HUDEP-2 (cell line): ENCODE results near the gene GALNT4.

Experiments used
- DNase-seq, 76 experiments: peaks; one replicate each; lab custom pipeline; 2025; ENCODE audit not compliant: unreplicated experiment in 76 of 76; lab: John Stamatoyannopoulos, UW

Gene GALNT4

GRCh38 chr12:89538897-89539296 lies 14.3 kb upstream of the GALNT4 start:
- no peak for DNase-seq

GRCh38 chr12:89537389-89537788 lies 12.8 kb upstream of the GALNT4 start:
- no peak for DNase-seq

DNA sequence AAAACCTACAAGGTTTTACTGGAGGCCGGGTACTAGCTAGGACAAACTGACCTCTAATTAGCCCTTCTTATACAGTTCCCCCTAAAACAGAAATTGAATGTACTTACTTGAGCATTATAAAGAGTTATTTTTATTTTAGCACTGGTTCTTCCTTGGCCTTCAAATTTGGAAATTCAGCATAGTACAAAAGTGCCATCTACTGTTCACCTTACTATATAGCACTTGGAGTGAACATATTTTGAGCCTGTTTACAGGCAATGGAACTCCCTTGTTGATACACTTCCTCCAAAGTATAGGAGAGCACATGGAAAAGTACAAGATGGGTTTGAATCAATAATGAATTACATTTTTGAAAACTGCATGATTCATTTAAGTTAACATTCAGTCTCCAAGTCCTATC lies 5.1 kb upstream of the GALNT4 start:
- peak in 22 of 76 experiments; percentile 8 to 57 (median 34) for DNase-seq

GRCh38 chr12:89528434-89528833 lies 3.8 kb upstream of the GALNT4 start:
- DNase-seq, result no peak

DNA sequence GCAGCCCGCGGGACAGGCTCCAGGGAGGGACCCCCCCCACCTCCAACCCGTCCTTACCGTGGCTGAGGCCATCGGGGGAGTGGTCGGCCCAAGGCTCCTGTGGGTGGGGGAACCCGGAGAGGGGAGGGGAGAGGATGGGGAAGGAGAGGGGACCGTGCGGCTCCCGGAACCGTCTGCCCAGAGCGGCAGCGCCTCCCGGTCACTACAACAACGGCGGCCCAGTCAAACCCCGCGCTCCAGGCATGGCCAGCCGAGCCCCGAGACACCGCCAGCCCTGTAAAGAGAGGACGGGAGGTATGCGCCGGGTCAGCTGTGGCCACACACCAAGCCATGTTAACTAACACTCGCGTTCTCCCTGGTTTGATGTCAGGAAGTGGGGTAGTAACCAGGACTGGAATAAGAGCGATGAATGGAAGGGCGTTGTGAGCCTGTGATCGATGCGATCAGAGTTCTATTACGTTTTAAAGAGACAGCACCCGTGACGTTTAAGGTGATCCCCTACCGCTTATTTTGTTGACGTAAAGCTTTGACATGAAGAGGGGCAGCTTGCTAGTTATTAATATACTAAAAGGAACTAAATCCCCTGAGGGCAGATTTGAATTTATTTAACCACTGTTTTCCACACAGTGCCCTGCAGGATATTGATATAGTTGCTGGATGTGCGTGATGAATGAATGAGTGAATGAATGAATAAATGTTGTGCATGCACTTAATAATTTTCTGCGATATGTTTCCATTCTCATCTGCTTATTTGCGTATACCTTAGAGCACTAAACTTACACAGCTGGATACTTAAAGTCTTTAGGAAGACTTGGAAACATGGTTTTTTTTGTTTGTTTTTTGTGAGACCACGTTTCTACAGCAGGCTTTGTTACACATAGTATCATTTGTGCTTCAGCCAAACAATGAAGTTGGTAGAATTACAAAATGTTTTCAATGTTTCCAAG lies 1.5 kb upstream of the GALNT4 start, which contains the start of gene POC1B:
Gene POC1B, minus strand, starts transcription at position 224 of the 947 bp plus-strand sequence. Its CDS starts 152 bp downstream, at position 72.
- DNase-seq, result peak in 71 of 76 experiments; percentile 10 to 87 (median 62)

DNA sequence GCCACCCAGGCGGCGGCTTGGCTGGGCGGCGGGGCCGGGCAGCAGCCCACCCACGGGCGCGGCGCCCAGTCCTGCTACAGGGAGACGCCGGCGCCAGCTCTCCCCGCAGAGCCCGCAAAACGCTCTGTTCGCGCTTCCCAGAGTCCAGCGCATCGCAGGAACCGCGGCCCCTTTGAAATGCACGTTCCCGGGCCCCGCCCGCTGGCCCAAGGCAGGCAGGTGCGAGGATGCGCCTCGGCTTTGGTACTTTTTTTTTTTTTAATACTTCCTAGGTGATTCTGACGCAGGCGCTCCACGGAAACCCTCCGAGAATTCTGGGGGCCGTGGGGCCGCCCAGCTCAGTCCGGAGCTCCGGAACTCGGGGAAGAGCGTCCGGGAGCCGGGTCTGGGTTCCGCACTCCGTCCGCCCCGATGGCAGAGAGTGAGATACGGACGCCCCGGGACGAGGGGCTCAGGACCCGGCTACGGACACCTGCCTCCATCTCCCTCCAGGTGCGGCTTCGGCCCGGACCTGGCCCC lies 768 bp upstream of the GALNT4 start:
- DNase-seq, result peak in 16 of 76 experiments; percentile 7 to 45 (median 25)

DNA sequence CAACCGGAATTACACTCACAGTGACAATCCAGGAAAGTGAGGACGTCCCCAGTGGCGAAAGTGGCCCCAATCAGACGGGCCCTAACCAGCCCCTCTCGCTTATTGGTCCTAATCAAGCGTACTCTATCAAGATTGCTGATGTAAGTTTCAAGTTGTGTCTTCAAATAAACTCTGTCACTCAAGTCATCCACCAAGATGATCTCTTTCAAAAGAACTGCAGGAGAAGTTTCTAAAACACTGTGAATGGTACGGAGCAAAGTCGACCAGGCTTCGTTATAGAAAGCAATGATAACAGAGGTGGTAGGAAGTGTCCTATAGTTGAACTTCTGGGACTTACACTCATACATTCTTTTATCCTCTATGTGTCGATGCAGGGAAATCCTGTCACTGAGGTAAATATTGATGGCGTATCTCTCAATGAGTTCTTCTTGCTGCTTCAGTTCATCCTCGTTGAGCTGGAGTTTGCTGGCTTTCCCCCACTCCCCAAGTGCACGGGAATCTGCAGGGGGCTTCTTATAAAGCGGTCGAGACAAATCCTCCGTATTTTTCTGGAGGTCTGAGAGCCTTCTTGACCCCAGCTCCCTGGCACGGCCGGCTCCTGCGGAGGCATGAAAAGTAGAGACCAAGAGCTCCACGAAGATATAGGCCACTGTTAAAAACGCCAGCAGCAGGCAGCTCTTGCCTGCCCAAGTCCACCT lies 604 bp downstream of the GALNT4 start:
- DNase-seq, result no peak

DNA sequence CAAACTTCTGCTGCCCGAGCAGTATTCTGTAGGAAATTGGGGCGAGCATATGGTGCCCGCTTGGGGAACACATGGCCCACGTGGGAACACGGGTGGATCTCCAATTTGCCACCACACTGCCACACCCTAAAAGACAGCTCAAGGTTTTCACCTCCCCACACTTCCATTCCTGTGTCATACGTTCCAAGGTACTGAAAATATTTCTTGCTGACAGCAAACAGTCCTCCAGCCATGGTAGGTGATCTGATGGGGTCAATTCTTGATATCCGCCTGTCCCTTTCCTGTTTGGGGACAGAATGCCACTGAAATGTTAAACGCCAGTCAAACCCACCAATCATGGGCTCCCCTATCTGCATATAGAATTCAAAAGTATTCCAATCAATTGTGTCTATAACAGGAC lies 1.2 kb downstream of the GALNT4 start:
- no peak for DNase-seq

DNA sequence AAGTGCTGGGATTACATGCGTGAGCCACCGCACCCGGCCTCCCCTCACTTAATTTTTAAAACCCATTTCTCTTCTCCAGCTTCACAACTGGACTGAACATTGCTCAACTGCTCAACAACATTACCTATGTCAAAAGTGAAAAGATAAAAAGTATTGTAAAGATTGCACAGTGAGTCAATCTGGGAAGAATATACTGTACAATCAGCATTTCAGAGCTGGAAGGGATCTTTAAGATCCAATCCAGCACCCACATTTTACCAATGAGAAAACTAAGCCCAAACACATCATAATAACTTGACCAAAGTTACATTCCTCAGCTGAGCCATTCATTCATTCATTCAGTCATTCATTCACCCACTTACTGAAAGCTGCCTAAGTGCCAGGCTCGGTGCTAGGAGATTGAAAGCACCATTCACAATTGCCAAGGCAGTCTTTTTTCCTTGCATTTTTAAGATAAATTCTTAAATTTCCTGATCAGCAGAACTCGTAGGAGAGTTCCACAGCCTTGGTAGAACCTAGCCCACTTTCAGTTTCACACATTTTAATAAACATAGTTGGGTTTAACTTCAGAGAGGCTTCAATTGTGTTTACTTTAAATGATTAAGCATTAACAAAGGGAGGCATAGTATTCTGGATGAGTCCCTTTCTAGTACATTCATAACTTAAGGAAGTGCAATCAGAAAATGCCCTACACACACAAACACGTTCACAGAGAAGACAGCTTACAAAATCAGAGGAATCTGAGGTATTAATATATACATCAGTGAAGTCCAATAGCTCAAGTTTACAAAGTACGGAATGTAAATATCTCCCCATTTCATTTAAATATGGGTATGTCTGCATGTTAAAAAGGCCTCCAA lies 3.0 kb downstream of the GALNT4 start:
- no peak for DNase-seq

GRCh38 chr12:89517720-89518119 lies 6.9 kb downstream of the GALNT4 start:
- DNase-seq, result peak in 7 of 76 experiments; percentile 11 to 26 (median 15)

GRCh38 chr12:89516633-89517032 lies 8.0 kb downstream of the GALNT4 start:
- DNase-seq, result no peak

DNA sequence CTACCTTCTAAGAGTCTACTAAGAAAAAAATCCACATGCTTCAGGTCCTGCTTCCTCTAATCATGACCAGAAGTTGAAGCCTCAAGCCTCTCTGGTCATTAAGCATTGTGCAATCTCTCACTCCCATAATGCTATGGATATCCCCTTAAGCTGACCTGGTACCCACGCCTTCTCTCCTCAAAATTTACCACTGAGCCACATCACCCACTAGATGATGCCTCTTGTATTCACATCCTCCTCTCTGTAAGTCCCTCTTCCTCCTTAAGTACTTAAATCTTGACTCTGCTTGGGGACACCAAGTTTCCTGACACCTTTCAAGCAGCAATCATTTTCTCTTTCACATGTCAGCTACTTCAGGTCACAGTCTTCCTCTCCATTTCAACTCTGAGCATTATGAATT lies 9.8 kb downstream of the GALNT4 start:
- no peak for DNase-seq

DNA sequence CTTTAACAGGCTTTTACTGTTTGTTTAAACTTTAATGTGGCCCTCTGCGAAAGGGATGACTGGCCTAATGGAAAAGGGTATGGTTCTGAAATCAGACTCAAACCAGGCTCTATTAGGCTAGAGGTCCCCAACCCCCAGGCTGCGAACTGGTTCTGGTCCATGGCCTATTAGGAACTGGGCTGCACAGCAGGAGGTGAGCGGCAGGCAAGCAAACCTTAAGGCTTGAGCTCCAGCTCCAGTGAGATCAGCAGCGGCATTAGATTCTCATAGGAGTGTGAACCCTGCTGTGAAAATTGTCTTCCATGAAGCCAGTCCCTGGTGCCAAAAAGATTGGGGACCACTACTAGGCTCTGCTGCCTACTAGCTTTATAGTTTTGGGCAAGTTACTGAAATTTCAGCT lies 11.1 kb downstream of the GALNT4 start:
- DNase-seq, result no peak

- DNase-seq, result no peak
These were observed 17.4 kb downstream of the GALNT4 start for GRCh38 chr12:89507015-89507824.

DNA sequence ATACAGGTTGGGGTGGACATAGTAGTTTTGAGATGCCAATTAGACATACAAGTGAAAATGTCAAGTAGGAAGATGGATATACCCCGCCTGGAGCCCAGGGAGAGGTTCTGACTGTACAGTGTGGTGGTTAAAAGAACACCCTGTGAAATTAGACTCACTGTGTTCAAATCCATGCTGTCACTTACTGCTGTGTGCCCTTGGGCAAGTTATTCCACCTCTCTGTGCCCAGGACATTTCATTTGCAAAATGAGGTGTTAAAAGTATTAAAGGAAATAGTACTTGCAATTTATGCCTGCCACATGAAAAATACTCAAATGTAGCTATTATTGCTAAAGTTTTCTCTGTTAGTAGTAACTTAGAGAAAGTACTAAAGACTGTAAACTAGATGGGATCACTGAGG lies 18.5 kb downstream of the GALNT4 start:
- no peak for DNase-seq

GRCh38 chr12:89504560-89505346 lies 19.8 kb downstream of the GALNT4 start:
- no peak for DNase-seq

GRCh38 chr12:89501793-89502192 lies 22.8 kb downstream of the GALNT4 start:
- DNase-seq, result no peak

- no peak for DNase-seq
These were observed 24.7 kb downstream of the GALNT4 start for GRCh38 chr12:89499857-89500256.

DNA sequence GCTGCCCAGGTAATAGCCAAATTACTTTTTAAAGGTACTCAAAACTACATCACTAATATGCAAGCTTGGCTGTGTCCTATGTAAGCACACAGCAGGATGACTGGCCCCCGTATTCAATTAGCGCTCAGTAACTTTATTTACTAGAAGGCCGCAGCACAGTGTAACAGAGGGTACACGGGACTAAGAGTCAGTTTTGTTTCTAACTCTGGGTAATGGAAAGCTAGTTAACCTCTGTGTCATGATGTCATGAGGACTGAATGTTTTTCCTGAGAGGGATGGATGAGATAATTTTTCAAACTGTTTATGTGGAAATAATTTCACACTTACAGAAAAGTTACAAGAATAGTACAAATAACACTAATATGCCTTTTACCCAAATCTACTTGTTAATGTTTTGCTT lies 27.1 kb downstream of the GALNT4 start:
- no peak for DNase-seq
